Measurements from ENCODE around the gene HYLS1. TPM values are rescaled to one million over a fixed set of nuclear protein-coding genes. Genes with fewer than 3 reads are reported as not detected.

The HYLS1 gene
- total RNA-seq, 1 donor from 2014 or later, result 7.9 TPM

DNA sequence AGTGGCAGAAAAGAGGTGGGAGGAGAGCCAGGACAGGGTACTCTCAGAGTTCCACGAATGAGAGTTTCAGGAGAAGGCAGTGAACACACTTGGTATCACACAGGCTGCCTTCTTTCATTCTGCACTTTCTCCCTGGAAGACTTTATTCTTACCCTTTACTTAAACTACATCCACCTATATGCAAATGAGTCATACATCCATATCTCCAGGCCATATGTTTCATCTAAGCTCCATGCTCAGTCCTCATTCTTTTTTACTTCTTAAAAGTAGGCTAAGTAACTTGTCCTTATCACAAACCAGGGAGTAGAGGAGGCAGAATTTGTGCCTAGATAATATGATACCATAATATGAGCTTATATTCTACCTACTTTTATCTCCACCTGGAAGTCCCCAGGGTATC is 6.2 kb upstream of the HYLS1 start:
- Mint-ChIP-seq H3K9me3 (ENCODE audit: low read depth) (no peaks in the 10 kb centered on the region), H3K4me3 (ENCODE audit: low read depth) (no peak overlapping the region), H3K27ac (no peak overlapping the region), H3K27me3 (peaks cover 11% of the 10 kb centered on the region), H3K36me3 (ENCODE audit: insufficient read depth) (no peaks in the 10 kb centered on the region), H3K4me1 (ENCODE audit: low read depth) (no peaks in the 10 kb centered on the region)
- no peak for DNase-seq (ENCODE audit: low spot score, unreplicated experiment)
- TF ChIP-seq CTCF (IDR thresholded peaks at IDR 0.05; ENCODE audit: unreplicated experiment), result no peak

- no peak for TF ChIP-seq CTCF (IDR thresholded peaks at IDR 0.05; ENCODE audit: unreplicated experiment)
- Mint-ChIP-seq H3K4me3 (ENCODE audit: low read depth) (no peak overlapping the region), H3K27ac (no peak overlapping the region), H3K36me3 (ENCODE audit: insufficient read depth) (no peaks in the 10 kb centered on the region), H3K4me1 (ENCODE audit: low read depth) (no peaks in the 10 kb centered on the region), H3K9me3 (ENCODE audit: low read depth) (no peaks in the 10 kb centered on the region), H3K27me3 (peaks cover 9% of the 10 kb centered on the region)
- no peak for DNase-seq (ENCODE audit: low spot score, unreplicated experiment)
These were observed 4.1 kb upstream of the HYLS1 start for GRCh38 chr11:125883375-125883774.

GRCh38 chr11:125886997-125887372 is 483 bp upstream of the HYLS1 start:
- Mint-ChIP-seq H3K36me3 (ENCODE audit: insufficient read depth) (no peaks in the 10 kb centered on the region), H3K4me1 (ENCODE audit: low read depth) (peaks cover 6% of the 10 kb centered on the region), H3K9me3 (ENCODE audit: low read depth) (no peaks in the 10 kb centered on the region), H3K4me3 (ENCODE audit: low read depth) (peak overlapping the region; percentile 83), H3K27me3 (peaks cover 3% of the 10 kb centered on the region), H3K27ac (peak overlapping the region; percentile 85)
- no peak for DNase-seq (ENCODE audit: low spot score, unreplicated experiment)
- no peak for TF ChIP-seq CTCF (IDR thresholded peaks at IDR 0.05; ENCODE audit: unreplicated experiment)

GRCh38 chr11:125890447-125891100 is 3.1 kb downstream of the HYLS1 start:
- Mint-ChIP-seq H3K4me1 (ENCODE audit: low read depth) (peaks cover 7% of the 10 kb centered on the region), H3K27ac (peak overlapping the region; percentile 3), H3K27me3 (no peaks in the 10 kb centered on the region), H3K36me3 (ENCODE audit: insufficient read depth) (peaks cover 1% of the 10 kb centered on the region), H3K4me3 (ENCODE audit: low read depth) (peak overlapping the region; percentile 28), H3K9me3 (ENCODE audit: low read depth) (no peaks in the 10 kb centered on the region)
- no peak for TF ChIP-seq CTCF (IDR thresholded peaks at IDR 0.05; ENCODE audit: unreplicated experiment)
- DNase-seq (ENCODE audit: low spot score, unreplicated experiment), result no peak

DNA sequence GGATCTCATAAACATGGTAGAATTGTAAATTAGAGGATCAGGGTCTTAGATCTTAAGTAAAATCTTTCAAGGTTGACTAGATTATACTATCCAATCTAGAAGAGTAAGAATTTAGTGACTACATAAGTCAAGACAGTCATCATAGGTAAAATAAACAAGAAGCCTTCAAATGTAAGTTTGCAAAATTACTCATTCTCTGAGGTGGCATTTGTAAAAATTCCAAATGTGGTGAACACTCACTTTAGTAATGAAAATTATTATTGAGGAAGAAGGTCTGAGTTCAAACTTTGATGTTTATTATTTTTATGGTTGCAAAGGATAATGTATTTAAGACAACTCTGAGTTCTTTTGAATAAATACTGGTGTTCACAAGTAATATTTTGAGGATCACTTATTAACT is 4.6 kb downstream of the HYLS1 start:
- no peak for DNase-seq (ENCODE audit: low spot score, unreplicated experiment)
- no peak for TF ChIP-seq CTCF (IDR thresholded peaks at IDR 0.05; ENCODE audit: unreplicated experiment)
- Mint-ChIP-seq H3K4me1 (ENCODE audit: low read depth) (peaks cover 7% of the 10 kb centered on the region), H3K4me3 (ENCODE audit: low read depth) (no peak overlapping the region), H3K36me3 (ENCODE audit: insufficient read depth) (peaks cover 1% of the 10 kb centered on the region), H3K9me3 (ENCODE audit: low read depth) (no peaks in the 10 kb centered on the region), H3K27me3 (no peaks in the 10 kb centered on the region), H3K27ac (no peak overlapping the region)
